H9 (cell line): ENCODE results near the gene LYST. TPM values are rescaled to one million over a fixed set of nuclear protein-coding genes. Genes with fewer than 3 reads are reported as not detected.

Experiments
- DNase-seq: peaks from one replicate; pipeline ENCODE4 v3.0.0-alpha.2; 2017
- H2AFZ ChIP-seq: one replicate; pipeline ENCODE4 v1.6.1; 2013; ENCODE audit warnings: mild to moderate bottlenecking, low read length, control low read depth, moderate library complexity
- H2AK5ac ChIP-seq: 2 replicates; pipeline ENCODE4 v1.6.1; 2013; ENCODE audit warnings: low read length, control low read depth, mixed read lengths; ENCODE audit not compliant: insufficient read length
- H2BK120ac ChIP-seq: one replicate; pipeline ENCODE4 v1.6.1; 2013; ENCODE audit warnings: low read depth, mild to moderate bottlenecking, low read length, control low read depth, inconsistent platforms; ENCODE audit not compliant: poor library complexity, severe bottlenecking
- H2BK12ac ChIP-seq: 2 replicates; pipeline ENCODE4 v1.6.1; 2013; ENCODE audit warnings: low read length, control low read depth, mixed read lengths, low read depth; ENCODE audit not compliant: insufficient read length
- H2BK15ac ChIP-seq: 2 replicates; pipeline ENCODE4 v1.6.1; 2013; ENCODE audit warnings: low read depth, low read length, control low read depth
- H2BK20ac ChIP-seq: one replicate; pipeline ENCODE4 v1.6.1; 2013; ENCODE audit warnings: low read depth, mild to moderate bottlenecking, low read length, control low read depth, inconsistent platforms; ENCODE audit not compliant: poor library complexity, severe bottlenecking
- H2BK5ac ChIP-seq: 2 replicates; pipeline ENCODE4 v1.6.1; 2013; ENCODE audit warnings: low read length, control low read depth, mixed read lengths; ENCODE audit not compliant: insufficient read length
- H3K14ac ChIP-seq: 2 replicates; pipeline ENCODE4 v1.6.1; 2013; ENCODE audit warnings: low read length, control low read depth; ENCODE audit not compliant: insufficient read depth
- H3K18ac ChIP-seq: 2 replicates; pipeline ENCODE4 v1.6.1; 2013; ENCODE audit warnings: low read depth, mild to moderate bottlenecking, mixed read lengths, low read length, control low read depth; ENCODE audit not compliant: insufficient read length
- H3K23ac ChIP-seq: 2 replicates; pipeline ENCODE4 v1.6.1; 2013; ENCODE audit warnings: low read length, control low read depth, mixed read lengths, low read depth; ENCODE audit not compliant: insufficient read length
- H3K23me2 ChIP-seq: 2 replicates; pipeline ENCODE4 v1.6.1; 2013; ENCODE audit warnings: low read depth, mild to moderate bottlenecking, mixed read lengths, low read length, control low read depth; ENCODE audit not compliant: insufficient read length, poor library complexity, severe bottlenecking
- H3K27ac ChIP-seq: 2 replicates; pipeline ENCODE4 v1.5.1; 2013; ENCODE audit warnings: low read length, control low read depth, mixed read lengths, low read depth; ENCODE audit not compliant: insufficient read length
- H3K27me3 ChIP-seq: 2 replicates; pipeline ENCODE4 v1.6.1; 2013; ENCODE audit warnings: low read length, control low read depth, inconsistent platforms; ENCODE audit not compliant: insufficient read depth
- H3K4ac ChIP-seq: 2 replicates; pipeline ENCODE4 v1.6.1; 2013; ENCODE audit warnings: low read depth, mild to moderate bottlenecking, control low read depth, inconsistent platforms, low read length, moderate library complexity
- H3K4me1 ChIP-seq: 2 replicates; pipeline ENCODE4 v1.6.1; 2013; ENCODE audit warnings: low read length, control low read depth, inconsistent platforms; ENCODE audit not compliant: insufficient read depth
- H3K4me2 ChIP-seq: 2 replicates; pipeline ENCODE4 v1.6.1; 2013; ENCODE audit warnings: low read length, control low read depth, mixed read lengths; ENCODE audit not compliant: insufficient read length, insufficient read depth
- H3K56ac ChIP-seq: 2 replicates; pipeline ENCODE4 v1.6.1; 2013; ENCODE audit warnings: low read depth, mild to moderate bottlenecking, mixed read lengths, low read length, control low read depth; ENCODE audit not compliant: insufficient read length
- H3K79me1 ChIP-seq: 2 replicates; pipeline ENCODE4 v1.6.1; 2013; ENCODE audit warnings: low read depth, mild to moderate bottlenecking, moderate library complexity, low read length, control low read depth, inconsistent platforms; ENCODE audit not compliant: insufficient read depth, poor library complexity, severe bottlenecking
- H3K79me2 ChIP-seq: 2 replicates; pipeline ENCODE4 v1.6.1; 2013; ENCODE audit warnings: low read length, control low read depth, inconsistent platforms; ENCODE audit not compliant: insufficient read depth
- H3K9ac ChIP-seq: 2 replicates; pipeline ENCODE4 v1.6.1; 2013; ENCODE audit warnings: low read length, control low read depth, mixed read lengths; ENCODE audit not compliant: insufficient read length; ENCODE audit errors: extremely low read depth
- H3K9me3 ChIP-seq: one replicate; pipeline ENCODE4 v1.6.1; 2013; ENCODE audit warnings: low read depth, low read length, inconsistent platforms; ENCODE audit not compliant: control insufficient read depth
- H3T11ph ChIP-seq: one replicate; pipeline ENCODE4 v1.6.1; 2013; ENCODE audit warnings: mild to moderate bottlenecking, low read length, control low read depth, inconsistent platforms
- H4K20me1 ChIP-seq: one replicate; pipeline ENCODE4 v1.6.1; 2013; ENCODE audit not compliant: control insufficient read depth, insufficient read length, insufficient read depth
- H4K5ac ChIP-seq: 2 replicates; pipeline ENCODE4 v1.6.1; 2013; ENCODE audit warnings: low read depth, mild to moderate bottlenecking, mixed read lengths, low read length, control low read depth; ENCODE audit not compliant: insufficient read length
- H4K8ac ChIP-seq: replicated peaks from 2 replicates; pipeline ENCODE4 v1.6.1; 2013; ENCODE audit warnings: low read length, control low read depth, mixed read lengths, low read depth; ENCODE audit not compliant: insufficient read length
- H4K91ac ChIP-seq: 2 replicates; pipeline ENCODE4 v1.6.1; 2013; ENCODE audit warnings: low read depth, mild to moderate bottlenecking, moderate library complexity, mixed read lengths, low read length, control low read depth; ENCODE audit not compliant: insufficient read length
- H3K27ac Mint-ChIP-seq, 3 experiments: 2 replicates in 2 of 3; 3 replicates in 1 of 3; pipeline ENCODE4 v1.8.0; 2020 to 2021; ENCODE audit warnings: mixed read lengths in 3 of 3, mild to moderate bottlenecking in 1 of 3, moderate library complexity in 1 of 3
- H3K27me3 Mint-ChIP-seq: 2 replicates; pipeline ENCODE4 v1.8.0; 2021; ENCODE audit warnings: low read depth, mild to moderate bottlenecking, moderate library complexity, mixed read lengths
- H3K36me3 Mint-ChIP-seq, 3 experiments: 2 replicates in 2 of 3; 3 replicates in 1 of 3; pipeline ENCODE4 v1.8.0; 2020 to 2021; ENCODE audit warnings: low read depth in 3 of 3, mixed read lengths in 3 of 3; ENCODE audit not compliant: insufficient read depth in 1 of 3
- H3K4me1 Mint-ChIP-seq, 2 experiments: 2 replicates each; pipeline ENCODE4 v1.8.0; 2020; ENCODE audit warnings: mixed read lengths in 2 of 2
- H3K4me3 Mint-ChIP-seq, 2 experiments: 2 replicates in 1 of 2; 3 replicates in 1 of 2; pipeline ENCODE4 v1.8.0; 2020 to 2021; ENCODE audit warnings: mild to moderate bottlenecking in 2 of 2, mixed read lengths in 2 of 2, moderate library complexity in 1 of 2
- H3K9me3 Mint-ChIP-seq, 2 experiments: 2 replicates in 1 of 2; 3 replicates in 1 of 2; pipeline ENCODE4 v1.8.0; 2020; ENCODE audit warnings: mild to moderate bottlenecking in 2 of 2, mixed read lengths in 2 of 2, moderate library complexity in 1 of 2
- WGBS: extraction: QIAGEN DNeasy Blood & Tissue Kit; methylation state at CpG from one replicate; pipeline ENCODE4 v1.1.7; 2013; ENCODE audit warnings: missing lambda C conversion rate, low lambda C conversion rate, mixed read lengths; ENCODE audit not compliant: insufficient read length; ENCODE audit errors: extremely low coverage; 5-methylcytosine and 5-hydroxymethylcytosine counted together
- total RNA-seq: library from RNA; stranded (reverse); gene quantifications from 2 replicates; pipeline ENCODE4 v1.2.1, GENCODE V29; 2021
- TF ChIP-seq, protein P1 (sequence below): fragments of 200-600 bp; sonication (generic); conservative IDR thresholded peaks from 3 replicates; pipeline ENCODE4 v1.8.0; 2021; ENCODE audit warnings: antibody characterized with exemption, mild to moderate bottlenecking

The LYST gene
- total RNA-seq, 1 experiment from 2014 or later = 0.13 TPM

DNA sequence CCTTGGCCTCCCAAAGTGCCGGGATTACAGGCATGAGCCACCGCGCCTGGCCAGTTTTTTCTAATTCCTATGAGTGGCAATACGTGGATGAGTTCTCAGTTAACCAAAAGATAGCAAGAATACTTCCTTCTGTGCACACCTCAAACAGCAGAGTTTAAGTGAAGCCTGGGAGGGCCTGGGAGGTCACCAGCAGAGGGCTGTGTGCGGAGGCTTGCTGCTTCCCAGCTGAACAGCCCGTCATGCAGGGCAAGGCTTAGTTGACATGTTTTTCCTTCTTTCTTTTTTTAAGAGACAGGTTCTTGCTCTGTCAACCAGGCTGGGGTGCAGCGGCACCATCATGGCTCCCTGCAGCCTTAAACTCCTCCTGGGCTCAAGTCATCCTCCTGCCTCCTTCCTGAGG lies 234.9 kb downstream of the LYST start:
- Histone ChIP-seq H3K9me3 (no peaks in the 10 kb centered on the region), H4K20me1 (no peaks in the 10 kb centered on the region), H2BK12ac (no peak overlapping the region), H3K4me1 (peaks cover 10% of the 10 kb centered on the region), H3K23me2 (no peaks in the 10 kb centered on the region), H3K27ac (no peak overlapping the region), H2AFZ (no peak overlapping the region), H3K14ac (no peak overlapping the region), H3K18ac (no peak overlapping the region), H3K79me1 (peaks cover 6% of the 10 kb centered on the region), H3K4me2 (no peak overlapping the region), H2BK120ac (no peak overlapping the region), H2BK5ac (no peak overlapping the region), H3T11ph (no peak overlapping the region), H3K27me3 (no peaks in the 10 kb centered on the region), H4K5ac (no peak overlapping the region), H3K9ac (no peak overlapping the region), H3K23ac (no peak overlapping the region), H3K56ac (no peak overlapping the region), H2AK5ac (no peak overlapping the region), H4K91ac (no peak overlapping the region), H3K4ac (no peak overlapping the region), H3K79me2 (peaks cover 1% of the 10 kb centered on the region; the same call in 1 of the 2 replicates), H4K8ac (no peak overlapping the region), H2BK20ac (no peak overlapping the region), H2BK15ac (no peak overlapping the region)
- DNase-seq = no peak
- no peaks in the 10 kb centered on the region for H3K27me3 Mint-ChIP-seq
- peaks cover 35 to 44% of the 10 kb centered on the region in 2 experiments for H3K4me1 Mint-ChIP-seq
- peak overlapping the region in 2 of 3 experiments; percentile 36 to 46; a peak in 2 of 7 replicates for H3K27ac Mint-ChIP-seq
- TF ChIP-seq, protein P1, sequence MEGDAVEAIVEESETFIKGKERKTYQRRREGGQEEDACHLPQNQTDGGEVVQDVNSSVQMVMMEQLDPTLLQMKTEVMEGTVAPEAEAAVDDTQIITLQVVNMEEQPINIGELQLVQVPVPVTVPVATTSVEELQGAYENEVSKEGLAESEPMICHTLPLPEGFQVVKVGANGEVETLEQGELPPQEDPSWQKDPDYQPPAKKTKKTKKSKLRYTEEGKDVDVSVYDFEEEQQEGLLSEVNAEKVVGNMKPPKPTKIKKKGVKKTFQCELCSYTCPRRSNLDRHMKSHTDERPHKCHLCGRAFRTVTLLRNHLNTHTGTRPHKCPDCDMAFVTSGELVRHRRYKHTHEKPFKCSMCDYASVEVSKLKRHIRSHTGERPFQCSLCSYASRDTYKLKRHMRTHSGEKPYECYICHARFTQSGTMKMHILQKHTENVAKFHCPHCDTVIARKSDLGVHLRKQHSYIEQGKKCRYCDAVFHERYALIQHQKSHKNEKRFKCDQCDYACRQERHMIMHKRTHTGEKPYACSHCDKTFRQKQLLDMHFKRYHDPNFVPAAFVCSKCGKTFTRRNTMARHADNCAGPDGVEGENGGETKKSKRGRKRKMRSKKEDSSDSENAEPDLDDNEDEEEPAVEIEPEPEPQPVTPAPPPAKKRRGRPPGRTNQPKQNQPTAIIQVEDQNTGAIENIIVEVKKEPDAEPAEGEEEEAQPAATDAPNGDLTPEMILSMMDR = peak; percentile 44; the same call in 2 of the 3 replicates
- H3K36me3 Mint-ChIP-seq = no peaks in the 10 kb centered on the region; a peak in 2 of 7 replicates
- H3K9me3 Mint-ChIP-seq = no peaks in the 10 kb centered on the region; a peak in 1 of 5 replicates
- H3K4me3 Mint-ChIP-seq = no peak overlapping the region; a peak in 1 of 5 replicates
- no CpG with 5 or more reads among the region's 7 CpGs for WGBS
